PFSK-1 (cell line): ENCODE data around the gene DCUN1D3.

Experiments
- FOXP2 ChIP-seq: optimal IDR thresholded peaks from 2 replicates; pipeline ENCODE3; 2011; ENCODE audit warnings: borderline replicate concordance, control low read depth, inconsistent platforms; ENCODE audit not compliant: insufficient read depth; ENCODE audit errors: extremely low read length, extremely low read depth
- POLR2AphosphoS5 ChIP-seq: IDR thresholded peaks from 2 replicates; pipeline ENCODE4 v1.6.1; 2012; ENCODE audit warnings: low read depth, mild to moderate bottlenecking, control low read depth, low read length, moderate library complexity
- SIN3A ChIP-seq: IDR thresholded peaks from 2 replicates; pipeline ENCODE4 v1.6.1; 2012; ENCODE audit warnings: mild to moderate bottlenecking, low read length, moderate library complexity, borderline replicate concordance; ENCODE audit not compliant: insufficient read depth
- TAF1 ChIP-seq: IDR thresholded peaks from 2 replicates; pipeline ENCODE4 v1.6.1; 2012; ENCODE audit warnings: low read length, control low read depth, borderline replicate concordance; ENCODE audit not compliant: insufficient read depth
- TF ChIP-seq, protein P1 (sequence below), 2 experiments: IDR thresholded peaks; 2 replicates each; pipeline versions ENCODE4 v1.6.1 to v1.8.0; 2011 to 2012; ENCODE audit warnings: low read depth in 2 of 2, low read length in 2 of 2, control low read depth in 1 of 2, inconsistent platforms in 1 of 2, mild to moderate bottlenecking in 1 of 2, moderate library complexity in 1 of 2; ENCODE audit not compliant: insufficient read depth in 1 of 2

Gene DCUN1D3

DNA sequence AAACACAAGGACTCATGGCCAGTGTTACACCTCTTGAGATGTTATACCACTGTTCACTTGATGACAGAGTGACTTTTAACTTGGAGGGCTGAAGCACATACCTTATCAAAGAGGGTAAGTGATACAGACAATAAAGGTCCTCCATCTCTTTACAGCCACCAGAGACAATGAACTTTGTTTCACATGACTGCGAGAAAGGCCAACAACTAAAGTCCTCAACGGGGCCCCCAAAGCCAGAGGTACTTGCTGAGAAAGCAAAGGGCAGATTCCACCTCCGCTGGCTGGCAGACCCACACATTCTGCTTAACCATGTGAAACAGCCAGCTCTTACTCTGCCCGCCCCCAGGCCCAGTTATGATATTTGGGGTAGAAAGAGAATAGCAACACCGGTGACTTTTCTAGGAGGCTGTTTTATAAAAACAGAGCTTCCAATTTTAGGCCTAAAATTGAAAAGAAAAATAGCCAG is 21.4 kb downstream of the DCUN1D3 start:
- TF ChIP-seq, protein P1, sequence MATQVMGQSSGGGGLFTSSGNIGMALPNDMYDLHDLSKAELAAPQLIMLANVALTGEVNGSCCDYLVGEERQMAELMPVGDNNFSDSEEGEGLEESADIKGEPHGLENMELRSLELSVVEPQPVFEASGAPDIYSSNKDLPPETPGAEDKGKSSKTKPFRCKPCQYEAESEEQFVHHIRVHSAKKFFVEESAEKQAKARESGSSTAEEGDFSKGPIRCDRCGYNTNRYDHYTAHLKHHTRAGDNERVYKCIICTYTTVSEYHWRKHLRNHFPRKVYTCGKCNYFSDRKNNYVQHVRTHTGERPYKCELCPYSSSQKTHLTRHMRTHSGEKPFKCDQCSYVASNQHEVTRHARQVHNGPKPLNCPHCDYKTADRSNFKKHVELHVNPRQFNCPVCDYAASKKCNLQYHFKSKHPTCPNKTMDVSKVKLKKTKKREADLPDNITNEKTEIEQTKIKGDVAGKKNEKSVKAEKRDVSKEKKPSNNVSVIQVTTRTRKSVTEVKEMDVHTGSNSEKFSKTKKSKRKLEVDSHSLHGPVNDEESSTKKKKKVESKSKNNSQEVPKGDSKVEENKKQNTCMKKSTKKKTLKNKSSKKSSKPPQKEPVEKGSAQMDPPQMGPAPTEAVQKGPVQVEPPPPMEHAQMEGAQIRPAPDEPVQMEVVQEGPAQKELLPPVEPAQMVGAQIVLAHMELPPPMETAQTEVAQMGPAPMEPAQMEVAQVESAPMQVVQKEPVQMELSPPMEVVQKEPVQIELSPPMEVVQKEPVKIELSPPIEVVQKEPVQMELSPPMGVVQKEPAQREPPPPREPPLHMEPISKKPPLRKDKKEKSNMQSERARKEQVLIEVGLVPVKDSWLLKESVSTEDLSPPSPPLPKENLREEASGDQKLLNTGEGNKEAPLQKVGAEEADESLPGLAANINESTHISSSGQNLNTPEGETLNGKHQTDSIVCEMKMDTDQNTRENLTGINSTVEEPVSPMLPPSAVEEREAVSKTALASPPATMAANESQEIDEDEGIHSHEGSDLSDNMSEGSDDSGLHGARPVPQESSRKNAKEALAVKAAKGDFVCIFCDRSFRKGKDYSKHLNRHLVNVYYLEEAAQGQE (IDR thresholded peaks at IDR 0.05; ENCODE audit: insufficient read depth in 1 of 2, low read depth in 2 of 2, low read length in 2 of 2) = no peak
- TF ChIP-seq TAF1 (no peak), FOXP2 (no peak), SIN3A (no peak), POLR2AphosphoS5 (no peak)

DNA sequence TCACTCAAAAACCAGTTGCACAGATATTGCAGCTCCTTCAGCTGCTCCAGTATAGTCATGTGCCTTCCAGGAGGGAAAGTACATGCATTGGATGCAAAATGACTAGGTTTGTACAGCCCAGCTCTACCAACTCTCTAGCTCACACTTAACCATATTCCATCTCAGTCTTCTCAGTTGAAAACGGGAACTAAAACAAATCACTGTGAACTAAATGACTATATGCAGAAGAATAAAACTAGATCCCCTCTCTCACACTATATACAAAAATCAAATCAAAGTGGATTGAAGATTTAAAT is 24.9 kb downstream of the DCUN1D3 start:
- no peak for TF ChIP-seq FOXP2
- TF ChIP-seq TAF1 = no peak
- TF ChIP-seq SIN3A = no peak
- TF ChIP-seq POLR2AphosphoS5 = no peak
- TF ChIP-seq, protein P1 (IDR thresholded peaks at IDR 0.05; ENCODE audit: insufficient read depth in 1 of 2, low read depth in 2 of 2, low read length in 2 of 2) = no peak

DNA sequence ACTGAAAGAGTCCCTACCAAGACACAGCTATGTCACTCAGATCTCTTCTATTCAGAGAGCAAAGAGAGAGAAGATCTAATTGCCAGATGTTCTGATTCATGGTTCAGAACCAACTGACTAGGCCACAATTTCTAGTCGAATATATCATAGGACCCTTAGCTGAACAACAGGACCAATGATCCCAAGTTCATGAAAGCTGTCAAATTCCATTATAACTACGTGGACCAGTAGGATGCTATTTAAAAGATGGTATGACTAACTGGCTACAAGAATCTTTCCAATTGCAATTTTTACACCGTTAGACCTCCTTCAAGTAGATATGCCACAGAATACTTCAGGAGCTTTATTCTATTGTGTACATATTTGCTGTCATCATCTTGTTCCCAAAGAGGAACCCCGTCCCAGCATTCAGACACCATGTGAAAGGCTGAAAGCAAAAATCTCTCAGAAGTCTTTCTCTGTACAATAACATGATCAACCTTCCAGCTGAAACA is 26.0 kb downstream of the DCUN1D3 start:
- TF ChIP-seq FOXP2 (no peak), TAF1 (no peak), POLR2AphosphoS5 (no peak)
- TF ChIP-seq, protein P1 (IDR thresholded peaks at IDR 0.05; ENCODE audit: insufficient read depth in 1 of 2, low read depth in 2 of 2, low read length in 2 of 2) = no peak

DNA sequence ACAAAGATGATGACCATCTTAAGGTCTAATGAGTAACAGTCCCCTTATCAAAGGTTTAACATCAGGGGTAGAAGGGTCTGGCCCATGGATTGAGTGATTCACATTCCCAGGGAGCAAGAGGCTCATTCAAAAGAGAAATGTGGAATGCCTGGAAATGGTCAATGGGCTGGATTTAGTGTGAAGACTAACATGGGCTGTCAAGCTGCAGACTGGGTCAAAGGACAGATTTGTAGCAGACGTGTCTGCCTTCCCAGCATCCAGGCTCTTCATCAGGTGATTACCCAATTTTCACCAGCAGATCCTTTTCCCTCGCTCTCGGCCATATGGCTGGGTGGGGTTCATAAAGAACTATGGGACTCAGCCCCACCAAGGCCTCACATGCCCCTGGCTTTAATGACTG is 26.8 kb downstream of the DCUN1D3 start:
- no peak for TF ChIP-seq POLR2AphosphoS5
- no peak for TF ChIP-seq FOXP2
- no peak for TF ChIP-seq SIN3A
- TF ChIP-seq, protein P1 (IDR thresholded peaks at IDR 0.05; ENCODE audit: insufficient read depth in 1 of 2, low read depth in 2 of 2, low read length in 2 of 2) = no peak
- TF ChIP-seq TAF1 = no peak

DNA sequence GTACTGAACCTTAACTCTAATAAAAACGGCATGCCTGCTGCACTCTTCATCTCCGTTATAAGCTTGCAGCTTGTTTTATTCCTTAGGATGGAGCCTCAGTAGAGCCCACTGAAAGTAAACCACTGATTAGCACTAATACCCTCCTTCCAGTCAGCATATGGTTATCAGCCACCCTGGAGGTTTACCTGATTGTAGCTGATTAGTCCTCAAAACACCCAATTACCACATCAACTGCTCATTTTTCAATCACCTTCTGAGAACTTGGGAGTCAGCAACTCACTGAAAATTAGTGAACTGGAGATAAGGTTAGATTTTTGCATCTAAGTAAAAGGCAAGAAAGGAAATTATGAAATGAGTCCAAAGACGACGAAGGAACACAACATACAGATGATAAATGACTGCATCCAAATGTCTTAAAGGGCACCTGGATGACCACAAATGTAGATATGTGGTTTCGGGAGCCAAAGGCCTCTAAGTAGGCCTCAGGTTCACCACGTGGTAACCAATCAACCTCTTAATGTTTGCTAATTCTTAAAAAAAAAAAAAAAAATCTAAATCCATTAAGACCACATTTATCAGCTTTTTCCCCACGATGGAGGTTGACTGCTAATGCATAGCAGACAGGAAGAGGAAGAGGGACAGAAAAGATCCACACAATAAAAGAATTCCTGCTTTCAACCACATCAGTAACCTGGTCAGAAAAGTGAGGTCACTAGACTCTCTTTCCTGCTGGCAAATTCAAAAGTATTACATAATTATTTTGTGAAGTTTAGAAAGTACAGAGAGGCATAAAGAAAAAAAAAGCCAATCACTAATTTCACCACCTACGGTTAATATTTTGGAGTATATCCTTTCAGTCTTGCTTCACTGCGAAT is 28.0 kb downstream of the DCUN1D3 start:
- TF ChIP-seq POLR2AphosphoS5 = no peak
- TF ChIP-seq, protein P1 (IDR thresholded peaks at IDR 0.05; ENCODE audit: insufficient read depth in 1 of 2, low read depth in 2 of 2, low read length in 2 of 2) = no peak
- no peak for TF ChIP-seq FOXP2
- no peak for TF ChIP-seq SIN3A
- TF ChIP-seq TAF1 = no peak
